GM23248 (cell line): Measurements from ENCODE around the gene OMA1. TPM values are rescaled to one million over a fixed set of nuclear protein-coding genes. Genes with fewer than 3 reads are reported as not detected.
A peak's percentile ranks its signal among the peaks of the same experiment; 100 is the strongest.

Experiments used
- DNase-seq: peaks from one replicate; pipeline ENCODE4 v3.0.0-alpha.2; 2015
- H2AFZ ChIP-seq: fragments of 200-600 bp; sonication (generic); 2 replicates; pipeline ENCODE4 v1.6.1; 2016; ENCODE audit warnings: antibody characterized with exemption
- H3F3A ChIP-seq: fragments of 200-600 bp; sonication (generic); 2 replicates; pipeline ENCODE4 v1.6.1; 2016; ENCODE audit warnings: mild to moderate bottlenecking, antibody characterized with exemption, mixed run types; ENCODE audit not compliant: insufficient read depth
- H3K27ac ChIP-seq: fragments of 200-600 bp; sonication (generic); 2 replicates; pipeline ENCODE4 v1.5.1; 2016; ENCODE audit warnings: mild to moderate bottlenecking
- H3K27me3 ChIP-seq: fragments of 200-600 bp; sonication (generic); replicated peaks from 2 replicates; pipeline ENCODE4 v1.6.1; 2016; ENCODE audit warnings: mild to moderate bottlenecking; ENCODE audit not compliant: insufficient read depth
- H3K36me3 ChIP-seq: fragments of 200-600 bp; sonication (generic); 2 replicates; pipeline ENCODE4 v1.6.1; 2016; ENCODE audit warnings: low read depth, mild to moderate bottlenecking
- H3K4me1 ChIP-seq: fragments of 200-600 bp; sonication (generic); 2 replicates; pipeline ENCODE4 v1.6.1; 2016; ENCODE audit warnings: mild to moderate bottlenecking; ENCODE audit not compliant: insufficient read depth
- H3K4me2 ChIP-seq: fragments of 200-600 bp; sonication (generic); one replicate; pipeline ENCODE4 v1.6.1; 2016; ENCODE audit warnings: mild to moderate bottlenecking; ENCODE audit not compliant: unreplicated experiment
- H3K4me3 ChIP-seq: fragments of 200-600 bp; sonication (generic); 2 replicates; pipeline ENCODE4 v1.5.1; 2016; ENCODE audit warnings: mild to moderate bottlenecking
- H3K79me2 ChIP-seq: fragments of 200-600 bp; sonication (generic); 2 replicates; pipeline ENCODE4 v1.6.1; 2016; ENCODE audit warnings: mild to moderate bottlenecking; ENCODE audit not compliant: insufficient read depth
- H3K9ac ChIP-seq: fragments of 200-600 bp; sonication (generic); 2 replicates; pipeline ENCODE4 v1.6.1; 2016; ENCODE audit warnings: mild to moderate bottlenecking
- H3K9me2 ChIP-seq: fragments of 200-600 bp; sonication (generic); 2 replicates; pipeline ENCODE4 v1.6.1; 2016; ENCODE audit warnings: mixed run types, mild to moderate bottlenecking, moderate library complexity; ENCODE audit not compliant: insufficient read depth
- H3K9me3 ChIP-seq: fragments of 200-600 bp; sonication (generic); one replicate; pipeline ENCODE4 v1.6.1; 2017; ENCODE audit warnings: low read depth
- H4K20me1 ChIP-seq: fragments of 200-600 bp; sonication (generic); 2 replicates; pipeline ENCODE4 v1.6.0; 2016; ENCODE audit not compliant: insufficient read depth
- EZH2 ChIP-seq: fragments of 200-600 bp; sonication (generic); IDR thresholded peaks from 2 replicates; pipeline ENCODE4 v1.6.1; 2018; ENCODE audit warnings: antibody characterized with exemption, mild to moderate bottlenecking; ENCODE audit not compliant: insufficient read depth, poor library complexity, severe bottlenecking
- EZH2phosphoT487 ChIP-seq: fragments of 200-600 bp; sonication (generic); IDR thresholded peaks from 2 replicates; pipeline ENCODE4 v1.6.1; 2018; ENCODE audit warnings: antibody characterized with exemption, moderate library complexity, mild to moderate bottlenecking, low read depth; ENCODE audit not compliant: insufficient read depth
- WGBS, 2 experiments: methylation state at CpG; one replicate each; pipeline ENCODE4 v1.1.6; 2015 to 2017; ENCODE audit warnings: low lambda C conversion rate in 2 of 2, low coverage in 1 of 2; ENCODE audit errors: missing lambda C conversion rate in 2 of 2; 5-methylcytosine and 5-hydroxymethylcytosine counted together
- in situ Hi-C: fragments of 300-500 bp; cut with MboI; formaldehyde crosslinking; loops from 2 replicates; pipeline ENCODE4 v1.15.0; 2020
- polyA plus RNA-seq: library from polyadenylated mRNA; unstranded; fragments of >200 nt; fragmentation: Nextera tagmentation; extraction: Ambion mirVana; gene quantifications from 2 replicates; pipeline ENCODE4 v1.2.1, GENCODE V29; 2016
- total RNA-seq: library from RNA; depleted of rRNA; stranded (reverse); fragments of >200 nt; shearing (Covaris generic); gene quantifications from 2 replicates; pipeline ENCODE4 v1.2.3, GENCODE V29; 2014

Gene OMA1
- total and polyA plus RNA-seq, 2 experiments from 2014 or later: 13.2 to 14.0 TPM

DNA sequence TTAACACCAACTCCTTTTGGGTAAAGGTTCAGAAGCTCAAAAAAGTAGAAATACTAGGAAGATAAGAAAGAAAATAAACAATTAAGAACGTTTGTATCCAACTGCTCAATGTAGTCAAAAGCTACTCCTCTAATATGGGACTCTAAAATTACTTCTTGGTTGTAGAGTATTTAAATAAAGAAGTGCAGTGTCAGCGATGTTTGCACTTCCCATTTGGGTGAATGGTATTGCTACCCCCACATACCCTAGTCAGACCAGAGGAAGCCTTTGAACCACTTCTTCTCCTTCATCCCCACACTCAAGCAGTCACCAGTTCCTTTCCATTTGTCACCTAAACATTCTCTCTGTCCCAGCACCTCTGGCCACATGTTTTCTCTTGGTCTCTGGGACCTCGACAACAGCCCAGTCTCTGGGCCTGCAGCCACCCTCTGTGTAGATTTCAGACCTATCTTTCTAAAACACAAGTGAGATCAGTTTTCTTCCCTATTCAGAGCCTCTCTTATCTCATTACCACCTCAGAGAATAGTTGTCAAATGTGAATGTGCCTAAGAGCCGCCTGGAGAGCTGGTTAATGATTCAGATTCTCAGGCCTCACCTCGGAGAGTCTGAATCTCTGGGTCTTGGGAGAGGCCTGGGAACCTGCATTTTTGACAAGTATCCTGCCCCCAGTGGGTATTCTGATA lies 109.8 kb downstream of the OMA1 start:
- Histone ChIP-seq H4K20me1 (no peaks in the 10 kb centered on the region), H3F3A (peaks cover 21% of the 10 kb centered on the region), H3K4me1 (peaks cover 29% of the 10 kb centered on the region), H3K27me3 (no peaks in the 10 kb centered on the region), H3K9ac (no peak overlapping the region), H2AFZ (no peak overlapping the region), H3K4me3 (no peak overlapping the region), H3K9me2 (no peaks in the 10 kb centered on the region), H3K9me3 (no peaks in the 10 kb centered on the region), H3K79me2 (no peaks in the 10 kb centered on the region), H3K36me3 (no peaks in the 10 kb centered on the region), H3K4me2 (no peak overlapping the region), H3K27ac (no peak overlapping the region)
- 76 to 80% methylated on average over 5 of the region's 5 CpGs for WGBS, 2 experiments
- in situ Hi-C loops: no loop called here
- DNase-seq: no peak
- TF ChIP-seq EZH2phosphoT487 (no peak), EZH2 (no peak)

DNA sequence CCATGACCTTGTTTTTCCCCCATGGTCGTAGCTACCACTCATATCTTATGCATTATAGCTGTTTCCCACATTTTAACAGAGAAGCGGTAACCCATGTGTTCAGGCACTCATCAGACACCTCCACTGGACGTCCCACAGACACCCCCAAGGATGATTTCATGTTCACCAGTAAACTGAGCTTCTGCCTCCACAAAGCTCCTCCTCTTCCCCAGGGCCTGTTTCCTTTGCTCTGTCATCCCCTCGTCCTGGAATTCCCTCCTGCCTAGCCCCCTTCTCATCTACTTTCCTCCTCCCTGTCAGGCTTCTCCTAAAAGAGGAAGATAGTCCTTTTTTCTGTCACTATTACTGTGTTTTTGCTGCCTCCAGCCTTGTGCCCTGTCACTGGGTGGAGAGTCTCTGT lies 111.2 kb downstream of the OMA1 start:
- Histone ChIP-seq H3F3A (peaks cover 26% of the 10 kb centered on the region), H3K4me3 (no peak overlapping the region), H3K9me3 (no peaks in the 10 kb centered on the region), H3K4me1 (peaks cover 34% of the 10 kb centered on the region), H3K36me3 (no peaks in the 10 kb centered on the region), H2AFZ (peak overlapping the region; percentile 21; the same call in 1 of the 2 replicates), H3K9me2 (no peaks in the 10 kb centered on the region), H3K27me3 (no peaks in the 10 kb centered on the region), H3K4me2 (no peak overlapping the region), H3K27ac (no peak overlapping the region), H3K9ac (no peak overlapping the region), H4K20me1 (no peaks in the 10 kb centered on the region), H3K79me2 (no peaks in the 10 kb centered on the region)
- no peak for DNase-seq
- TF ChIP-seq EZH2phosphoT487: no peak
- no peak for TF ChIP-seq EZH2
- in situ Hi-C loops: no loop called here
- WGBS, 2 experiments: 65 to 77% methylated on average over 4 of the region's 4 CpGs

DNA sequence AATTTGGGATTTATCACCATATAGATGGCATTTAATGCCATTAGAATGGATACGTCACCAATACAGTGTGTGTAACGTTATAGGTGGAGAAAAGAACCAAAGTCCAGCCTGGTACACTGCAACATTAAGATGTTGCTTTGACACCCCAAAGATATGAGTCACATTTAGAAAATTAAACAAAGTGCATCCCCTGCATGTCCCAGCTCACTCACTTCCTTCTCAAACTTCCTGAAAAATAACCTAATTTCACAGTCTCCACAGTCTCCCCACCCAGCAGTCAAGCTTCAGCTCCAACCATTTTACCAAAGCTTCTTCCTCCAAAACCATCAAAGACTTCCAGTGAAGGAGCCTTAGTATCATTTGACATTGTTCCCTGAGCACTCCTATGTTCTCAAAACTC lies 111.9 kb downstream of the OMA1 start:
- 92 to 94% methylated on average over 2 of the region's 2 CpGs for WGBS, 2 experiments
- Histone ChIP-seq H2AFZ (no peak overlapping the region), H3K36me3 (no peaks in the 10 kb centered on the region), H3F3A (peaks cover 26% of the 10 kb centered on the region), H3K9me3 (no peaks in the 10 kb centered on the region), H3K27ac (no peak overlapping the region), H3K4me3 (no peak overlapping the region), H3K4me2 (no peak overlapping the region), H3K79me2 (no peaks in the 10 kb centered on the region), H3K9me2 (no peaks in the 10 kb centered on the region), H3K27me3 (no peaks in the 10 kb centered on the region), H4K20me1 (no peaks in the 10 kb centered on the region), H3K9ac (no peak overlapping the region), H3K4me1 (peaks cover 34% of the 10 kb centered on the region)
- in situ Hi-C loops: no loop called here
- TF ChIP-seq EZH2 (no peak), EZH2phosphoT487 (no peak)
- no peak for DNase-seq

DNA sequence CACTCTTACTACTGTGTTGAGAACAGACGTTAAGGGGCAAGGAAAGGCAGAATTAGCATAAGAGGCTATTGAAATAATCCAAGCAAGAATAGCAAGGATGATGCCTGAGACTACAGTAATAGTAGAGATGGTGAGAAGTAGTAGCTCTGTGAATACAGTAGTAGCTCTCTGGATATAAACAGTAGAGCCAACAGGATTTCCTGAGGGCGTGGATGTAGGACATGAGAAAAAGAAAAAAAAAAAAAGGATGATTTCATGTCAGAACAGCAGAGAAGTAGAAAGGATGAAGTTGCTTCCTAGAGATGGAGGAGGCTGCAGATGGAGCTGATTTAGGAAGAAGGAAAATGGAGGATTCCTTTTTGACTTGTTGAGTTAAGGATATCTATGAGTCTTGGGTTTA lies 112.3 kb downstream of the OMA1 start:
- Histone ChIP-seq H3K79me2 (no peaks in the 10 kb centered on the region), H3K9me3 (no peaks in the 10 kb centered on the region), H4K20me1 (no peaks in the 10 kb centered on the region), H3K9me2 (no peaks in the 10 kb centered on the region), H3K27ac (no peak overlapping the region), H3K4me2 (no peak overlapping the region), H2AFZ (no peak overlapping the region), H3K27me3 (no peaks in the 10 kb centered on the region), H3K4me3 (no peak overlapping the region), H3F3A (peaks cover 26% of the 10 kb centered on the region), H3K36me3 (no peaks in the 10 kb centered on the region), H3K4me1 (peaks cover 34% of the 10 kb centered on the region), H3K9ac (no peak overlapping the region)
- in situ Hi-C loops: no loop called here
- no peak for TF ChIP-seq EZH2
- no peak for TF ChIP-seq EZH2phosphoT487
- no peak for DNase-seq
- WGBS, 2 experiments: 53 to 66% methylated on average over 2 of the region's 2 CpGs
